Fibroblast of skin of right quadriceps (primary cell): ENCODE results near the gene SCYGR3.

ENCODE experiments used
- DNase-seq: peaks from one replicate; pipeline ENCODE4 v3.0.0-alpha.2; 2013

Gene SCYGR3

DNA sequence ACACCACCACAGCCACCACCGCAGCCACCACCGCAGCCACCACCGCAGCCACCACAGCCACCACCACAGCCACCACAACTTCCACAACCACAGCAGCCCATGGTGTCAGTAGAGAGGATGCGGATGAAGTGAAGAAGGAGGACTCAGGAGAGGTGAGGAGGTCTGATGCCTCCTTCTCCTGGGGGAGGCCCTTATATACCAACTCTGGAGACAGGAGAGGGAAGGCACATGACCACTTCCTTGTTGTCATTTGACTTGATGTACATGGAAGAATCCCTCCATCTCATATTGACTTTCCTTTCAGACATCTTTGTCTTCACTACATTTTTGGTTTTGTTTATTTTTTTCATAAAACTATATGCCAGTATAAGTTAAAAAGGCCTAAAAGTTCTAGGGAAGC, at the start of gene SCYGR3:
SCYGR3 (minus strand) TSS at position 101 of the 400 bp plus-strand sequence; CDS start at position 101, 0 bp downstream.
- no peak for DNase-seq

DNA sequence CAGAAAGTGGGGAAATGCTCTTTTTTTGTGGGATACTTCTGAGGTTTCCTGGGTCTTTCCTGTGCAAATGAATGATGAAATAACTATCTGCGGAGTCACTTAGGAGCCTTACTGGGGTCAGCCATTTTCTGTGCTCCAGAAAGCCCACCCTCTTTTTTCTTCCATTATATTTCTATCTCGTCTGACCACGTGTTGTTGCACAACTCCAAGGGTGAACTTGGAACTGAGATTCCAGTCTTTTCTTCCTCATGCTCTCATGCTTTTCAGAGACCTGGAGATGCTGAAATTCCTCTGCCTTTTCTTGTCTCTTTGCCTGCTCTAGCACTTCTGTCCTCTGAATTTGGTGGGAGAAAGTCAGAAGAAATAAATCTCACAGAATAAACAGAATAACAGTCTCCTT, 47.2 kb upstream of the SCYGR3 start:
- no peak for DNase-seq

DNA sequence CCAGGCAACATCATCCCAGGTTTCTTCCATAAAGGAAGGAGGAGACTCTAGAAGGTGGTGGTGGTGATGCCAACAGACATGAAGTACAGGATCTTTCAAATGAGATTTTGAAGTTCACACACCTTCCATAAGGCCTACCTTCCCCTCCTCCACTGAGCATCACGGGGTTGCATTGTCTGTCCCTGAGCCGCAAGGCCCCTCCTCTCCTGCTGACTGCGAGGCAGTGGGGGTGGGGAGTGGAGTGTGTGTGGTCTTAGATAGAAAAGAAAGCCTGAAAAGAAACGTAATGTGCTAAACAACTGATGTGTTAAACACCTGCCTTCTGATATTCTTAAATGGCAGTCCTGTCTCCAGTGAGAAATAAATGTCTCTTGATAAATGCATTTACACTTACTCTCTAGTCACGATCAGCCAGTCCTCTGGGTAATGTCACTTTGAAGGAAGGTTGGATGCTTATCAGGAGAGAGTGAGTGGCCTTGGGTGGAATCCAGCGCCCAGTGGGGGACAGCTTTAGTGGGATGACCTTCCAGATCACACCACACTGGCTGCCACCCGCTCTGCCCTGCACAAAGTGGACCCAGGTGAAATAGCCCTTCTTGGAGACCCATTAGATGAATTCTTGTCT, 46.5 kb upstream of the SCYGR3 start:
- no peak for DNase-seq

GRCh38 chr2:227657199-227657845, 42.7 kb upstream of the SCYGR3 start:
- peak; percentile 31 for DNase-seq

DNA sequence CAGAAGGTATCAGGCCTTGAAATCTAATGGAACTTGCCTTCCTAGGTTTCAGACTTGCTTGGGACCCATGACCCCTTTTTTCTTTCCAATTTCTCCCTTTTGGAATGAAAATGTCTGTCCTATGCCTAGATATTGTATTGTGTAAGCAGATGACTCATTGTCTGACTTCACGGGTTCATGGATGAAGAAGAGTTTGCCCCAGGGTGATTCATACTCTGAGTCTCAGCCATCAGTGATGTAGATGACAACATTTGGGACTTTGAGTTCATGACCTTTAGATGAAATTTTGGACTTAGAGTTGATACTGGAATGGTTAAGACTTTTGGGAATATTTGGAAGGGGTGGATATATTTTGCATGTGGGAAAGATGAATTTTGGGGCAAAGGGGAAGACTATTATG, 40.8 kb upstream of the SCYGR3 start:
- DNase-seq, result peak; percentile 83

GRCh38 chr2:227654426-227654825, 39.8 kb upstream of the SCYGR3 start:
- no peak for DNase-seq

DNA sequence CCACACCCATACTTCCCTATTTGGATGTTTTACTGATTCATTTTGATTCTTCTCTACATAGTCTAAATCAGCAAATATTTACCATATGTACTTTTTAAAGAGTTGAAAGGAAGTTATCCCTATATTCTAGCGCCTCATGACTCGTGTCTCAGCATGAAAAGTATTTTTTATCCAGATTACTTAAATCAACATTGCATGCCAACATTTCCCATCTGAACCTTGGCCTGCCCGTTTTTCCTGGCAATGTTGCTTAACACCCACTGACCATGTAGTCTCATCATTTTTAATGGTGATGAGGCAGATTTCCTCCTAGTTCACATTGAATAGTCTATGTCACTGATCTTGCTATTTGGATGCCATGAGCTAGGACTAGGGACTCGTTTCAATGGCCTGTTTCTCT, 38.8 kb upstream of the SCYGR3 start:
- DNase-seq, result peak; percentile 29

DNA sequence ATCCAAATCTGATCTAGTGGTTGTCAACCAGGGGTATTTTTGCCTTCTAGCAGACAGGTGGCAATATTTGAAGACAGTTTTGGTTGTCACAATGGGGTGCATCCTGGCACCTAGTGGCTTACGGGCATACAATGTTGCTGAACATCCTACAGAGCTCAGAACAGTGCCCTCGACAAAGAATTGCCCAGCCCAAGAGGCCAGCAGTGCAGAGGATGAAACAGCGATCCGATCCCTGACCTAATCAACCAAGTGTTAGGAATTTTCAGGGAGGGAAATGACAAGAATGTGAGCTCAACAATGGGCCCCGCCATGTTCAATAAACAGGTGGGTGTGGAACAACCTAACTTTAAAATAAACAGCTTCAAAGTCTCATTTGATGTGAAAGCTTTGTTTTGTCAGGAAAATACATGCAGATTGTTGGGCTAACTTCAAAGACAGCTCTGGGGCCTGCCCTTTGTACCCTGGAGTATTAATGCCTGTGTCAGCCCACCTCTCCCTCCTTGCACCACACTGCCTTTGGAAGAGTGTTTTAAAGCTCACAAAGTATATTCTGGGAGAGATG, 29.4 kb upstream of the SCYGR3 start:
- no peak for DNase-seq

DNA sequence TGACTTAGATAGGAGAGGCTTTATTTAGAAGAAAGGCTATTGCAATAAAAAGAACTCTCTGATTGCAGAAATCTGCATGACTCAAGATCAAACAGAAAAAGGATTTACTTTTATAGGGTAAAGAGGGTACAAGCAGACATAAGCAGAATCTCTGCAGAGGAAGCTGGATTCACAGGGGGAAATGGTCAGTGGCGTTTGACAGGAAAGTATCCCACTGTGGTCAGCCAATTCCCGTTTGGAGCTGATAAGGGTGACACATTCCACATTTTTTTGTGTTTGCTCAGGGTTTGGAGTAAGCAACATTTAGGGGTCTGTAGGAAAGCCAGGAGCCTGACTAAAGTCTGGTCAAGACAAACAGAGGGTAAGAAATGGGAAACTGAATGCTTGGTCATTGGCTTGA, 28.0 kb upstream of the SCYGR3 start:
- no peak for DNase-seq

DNA sequence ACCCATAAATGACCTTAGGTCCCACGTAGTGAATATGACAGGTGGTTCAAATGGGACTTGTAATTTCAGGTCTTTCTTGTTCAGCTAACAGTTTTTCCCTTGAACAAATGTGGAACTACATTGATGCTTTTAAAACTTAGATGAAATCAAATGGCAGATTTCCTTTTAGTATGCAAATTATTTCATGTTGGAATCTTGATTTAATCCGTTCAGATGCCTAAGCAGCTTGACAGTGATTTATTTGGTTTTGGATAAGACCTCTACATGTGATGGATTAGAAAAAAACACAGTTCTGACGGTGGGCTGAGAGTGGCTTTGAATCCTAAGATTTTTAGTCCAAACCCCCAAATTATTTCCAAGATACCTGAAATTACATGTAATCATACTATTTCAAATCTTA, 19.6 kb upstream of the SCYGR3 start:
- no peak for DNase-seq

DNA sequence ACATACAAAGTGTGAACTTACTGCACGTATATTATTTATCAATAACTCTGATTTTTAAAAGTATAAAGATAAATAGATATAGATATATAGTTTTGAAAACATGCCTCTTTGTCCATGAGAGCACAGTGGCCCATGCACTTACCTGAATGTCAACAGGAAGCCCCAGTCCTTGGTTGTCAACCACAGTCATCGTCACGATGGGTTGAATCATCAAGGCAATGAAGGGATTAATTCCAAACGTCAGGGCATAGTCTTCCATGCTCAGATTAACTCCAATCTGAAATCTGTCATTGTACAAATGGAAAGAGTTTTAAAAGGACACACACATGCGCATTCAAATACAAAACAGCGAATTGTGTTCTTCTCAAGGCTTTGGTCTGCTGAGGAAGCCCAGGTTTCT, 18.2 kb upstream of the SCYGR3 start:
- DNase-seq, result no peak

DNA sequence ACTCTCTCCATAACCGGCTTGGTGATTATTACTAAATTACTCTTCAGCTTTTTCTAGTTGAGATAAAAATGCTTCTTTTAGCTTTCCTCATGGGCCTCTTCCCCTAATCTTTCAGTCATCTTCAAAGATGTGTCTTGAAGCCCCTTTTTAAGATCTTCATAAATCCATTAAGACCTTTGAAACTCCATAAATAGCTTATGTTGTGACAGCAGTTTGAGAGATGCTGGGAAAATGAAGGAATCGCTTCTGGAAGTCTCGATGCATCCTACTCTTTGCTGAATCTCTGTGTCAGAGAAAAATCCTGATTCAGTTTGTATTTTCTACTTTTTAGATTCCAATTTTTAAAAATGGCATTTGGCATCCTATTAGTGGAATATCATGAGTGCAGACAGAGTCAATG, 15.7 kb upstream of the SCYGR3 start:
- DNase-seq, result no peak

DNA sequence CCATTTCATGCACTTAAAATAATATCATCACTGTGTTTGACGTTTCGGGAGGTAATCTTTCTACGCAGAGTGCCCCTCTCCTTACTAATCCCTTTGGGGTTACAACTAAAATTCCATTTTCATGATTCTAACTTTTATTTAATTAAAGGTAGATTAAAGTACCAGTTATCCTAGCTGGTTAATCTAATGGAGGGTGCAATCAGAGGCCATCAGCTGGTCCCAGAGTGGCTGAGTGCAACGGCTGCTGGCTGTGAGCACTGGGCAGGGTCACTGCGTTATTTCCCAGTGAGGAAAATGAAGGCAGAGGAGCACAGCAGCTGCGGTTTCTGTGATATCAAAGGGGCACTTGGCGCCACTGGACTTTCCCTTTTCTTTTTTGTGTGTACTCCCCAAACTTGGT, 14.8 kb upstream of the SCYGR3 start:
- no peak for DNase-seq

GRCh38 chr2:227627769-227628168, 13.1 kb upstream of the SCYGR3 start:
- no peak for DNase-seq

DNA sequence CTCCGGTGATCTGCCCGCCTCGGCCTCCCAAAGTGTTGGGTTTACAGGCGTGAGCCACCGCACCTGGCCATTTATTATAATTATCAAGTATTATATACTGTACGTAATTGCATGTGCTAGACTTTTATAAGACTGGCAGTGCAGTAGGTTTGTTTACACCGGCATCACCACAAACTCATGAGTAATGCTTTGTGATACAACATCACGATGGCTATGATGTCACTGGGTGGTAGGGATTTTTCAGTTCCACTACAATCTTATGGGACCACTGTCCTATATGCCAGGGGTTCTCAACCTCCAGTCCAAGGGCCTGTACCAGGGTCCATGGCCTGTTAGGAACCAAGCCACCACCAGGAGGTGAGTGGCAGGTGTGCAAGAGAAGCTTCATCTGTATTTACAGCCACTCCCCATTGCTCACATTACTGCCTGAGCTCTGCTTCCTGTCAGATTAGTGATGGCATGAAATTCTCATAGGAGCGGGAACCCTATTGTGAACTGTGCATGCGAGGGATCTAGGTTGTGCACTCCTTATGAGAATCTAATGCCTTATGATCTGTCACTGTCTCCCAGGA, 12.0 kb upstream of the SCYGR3 start:
- DNase-seq, result no peak

- no peak for DNase-seq
Measured at GRCh38 chr2:227625420-227625819, 10.8 kb upstream of the SCYGR3 start.

DNA sequence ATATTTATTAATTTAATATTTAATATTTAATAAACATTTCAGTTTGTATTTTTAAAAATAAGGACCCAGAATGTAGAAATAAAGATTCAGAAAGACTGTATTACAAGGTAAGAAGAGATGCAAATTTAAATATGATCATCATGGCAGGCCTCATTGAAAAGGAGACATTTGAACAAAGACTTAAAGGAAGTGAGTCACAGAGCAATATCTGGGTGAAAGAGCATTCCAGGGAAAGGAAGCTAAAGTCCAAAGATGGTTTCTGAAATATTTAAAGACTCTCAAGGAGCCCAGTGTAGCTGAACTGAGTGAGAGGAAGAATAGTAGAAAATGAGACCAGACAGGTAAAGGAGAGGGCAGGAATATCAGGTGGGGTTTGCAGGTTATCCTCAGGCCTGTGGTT, 8.6 kb upstream of the SCYGR3 start:
- DNase-seq, result peak; percentile 65

- no peak for DNase-seq
Measured at GRCh38 chr2:227617316-227618230, 2.9 kb upstream of the SCYGR3 start, which contains the start of gene SCYGR4. SCYGR4 (plus strand) TSS chr2:227617498; CDS start chr2:227617498, 0 bp downstream.

- DNase-seq, result no peak
Measured at GRCh38 chr2:227616631-227617030, 2.0 kb upstream of the SCYGR3 start.

- no peak for DNase-seq
Measured at GRCh38 chr2:227615906-227616305, 1.3 kb upstream of the SCYGR3 start.

- no peak for DNase-seq
Measured at GRCh38 chr2:227615181-227615580, 541 bp upstream of the SCYGR3 start.

DNA sequence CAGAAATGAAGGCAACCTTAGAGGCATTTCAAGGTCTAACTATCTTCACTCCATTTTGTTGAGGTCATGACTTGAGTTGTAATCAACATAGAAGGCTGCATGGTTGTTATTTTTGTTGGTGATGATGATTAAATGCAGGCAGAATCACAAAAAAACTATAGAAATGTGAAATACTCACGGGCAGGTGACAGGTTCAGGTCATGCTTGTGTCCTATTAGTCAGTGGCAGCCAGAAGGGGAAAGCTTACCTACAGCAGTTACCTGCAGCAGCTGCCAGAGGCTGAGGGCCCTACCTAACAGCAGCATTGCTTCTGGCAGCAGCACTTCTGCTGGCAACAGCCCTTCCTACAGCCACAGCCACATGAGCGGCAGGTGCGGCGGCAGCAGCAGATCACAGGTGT, 394 bp downstream of the SCYGR3 start:
- no peak for DNase-seq

DNA sequence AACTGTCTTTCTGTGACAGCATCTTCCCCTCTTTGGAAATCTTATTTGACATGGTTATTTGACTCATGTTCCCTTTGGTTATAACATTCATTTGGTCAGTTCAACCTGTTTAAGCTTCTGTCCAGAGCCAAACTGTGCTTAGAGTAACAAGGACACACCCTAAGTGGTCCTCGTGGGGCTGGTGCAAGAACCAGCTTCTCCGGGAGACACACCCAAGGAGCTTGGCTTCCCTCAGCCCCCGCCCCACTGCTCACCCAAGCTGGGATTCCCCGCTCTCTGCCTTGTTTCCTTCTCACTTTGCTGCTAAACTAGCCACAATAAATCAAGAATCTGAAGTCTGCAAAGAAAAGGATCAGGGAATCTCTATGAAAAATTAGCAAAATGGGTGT, 1.4 kb downstream of the SCYGR3 start:
- no peak for DNase-seq
